Germinal center (tissue), 1 donor: ENCODE measurements around the gene DBNL.

Source experiments
- DNase-seq: peaks from one replicate; pipeline ENCODE4 v3.0.0; 2012; ENCODE audit warnings: mixed read lengths, low spot score

The DBNL gene

DNA sequence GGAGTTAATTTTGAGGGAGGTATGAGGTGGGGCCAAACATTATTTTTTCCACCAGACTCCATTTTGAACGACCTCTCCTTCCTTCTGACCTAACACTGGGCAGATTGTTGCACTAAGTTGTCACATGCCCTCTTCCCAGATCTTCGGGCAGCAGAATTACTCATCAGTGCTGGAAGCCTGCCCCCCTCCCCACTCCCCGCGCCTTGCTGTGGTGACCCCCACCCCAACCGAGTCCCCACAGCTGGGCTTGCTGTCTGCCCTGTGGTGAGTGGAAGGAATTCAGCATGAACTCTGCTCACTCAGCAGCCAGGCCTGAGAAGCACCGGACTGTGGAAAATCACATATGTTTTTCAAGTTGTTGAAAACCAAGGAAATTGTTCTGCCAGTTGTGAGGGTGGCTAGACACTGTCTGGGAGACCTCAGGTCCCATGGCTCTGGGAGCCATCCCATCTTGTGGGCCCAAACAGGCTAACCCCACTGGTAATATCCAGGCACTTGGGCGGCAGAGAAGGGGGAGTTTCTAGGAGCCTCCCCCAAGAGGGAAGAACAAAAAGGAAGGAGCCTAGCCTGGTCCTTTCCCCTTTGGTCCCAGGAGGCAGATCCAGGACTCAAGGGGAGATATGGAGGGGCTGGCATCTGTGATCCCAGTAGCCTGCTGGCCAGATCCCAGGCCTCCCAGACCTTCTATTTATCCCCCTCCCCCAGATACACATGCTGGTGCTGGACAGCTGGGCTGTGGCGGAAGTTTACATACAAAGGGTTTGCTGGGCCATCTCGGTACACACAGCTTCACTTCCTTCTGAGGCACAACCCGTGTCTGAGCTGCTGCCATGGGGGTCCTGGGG is 56.2 kb downstream of the DBNL start:
- DNase-seq: no peak

DNA sequence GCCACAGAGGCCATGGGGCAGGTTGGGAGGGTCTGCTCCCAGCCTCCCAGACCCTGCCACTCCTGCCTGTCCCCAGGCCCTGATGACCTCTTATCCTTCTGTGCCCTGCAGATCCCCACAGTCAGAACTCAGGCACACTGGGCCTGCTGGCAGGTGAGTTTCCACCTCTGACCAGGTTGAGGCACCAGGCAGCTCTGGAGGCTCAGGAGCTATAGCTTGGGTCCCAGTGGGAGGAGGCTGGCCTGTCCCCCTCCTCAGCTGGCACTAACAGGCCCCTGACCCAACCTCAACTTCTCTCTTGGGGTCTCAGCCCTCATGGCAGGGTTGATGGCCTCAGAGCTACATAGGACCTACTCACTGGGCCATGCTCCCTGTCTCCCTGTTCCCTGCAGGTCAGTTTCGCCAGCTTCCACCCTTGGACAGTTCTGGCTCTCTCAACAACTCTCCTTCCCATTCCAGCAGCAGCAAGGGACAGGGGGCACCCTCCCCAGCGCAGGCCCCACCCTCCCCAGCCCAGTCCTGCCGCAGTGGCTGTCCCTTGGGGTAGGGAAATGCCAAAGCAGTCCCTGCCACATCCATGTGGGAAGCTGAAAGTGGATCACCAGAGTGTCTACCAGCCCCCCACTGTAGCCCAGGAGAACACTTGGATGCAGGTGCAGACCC is 56.9 kb downstream of the DBNL start:
- DNase-seq: no peak

DNA sequence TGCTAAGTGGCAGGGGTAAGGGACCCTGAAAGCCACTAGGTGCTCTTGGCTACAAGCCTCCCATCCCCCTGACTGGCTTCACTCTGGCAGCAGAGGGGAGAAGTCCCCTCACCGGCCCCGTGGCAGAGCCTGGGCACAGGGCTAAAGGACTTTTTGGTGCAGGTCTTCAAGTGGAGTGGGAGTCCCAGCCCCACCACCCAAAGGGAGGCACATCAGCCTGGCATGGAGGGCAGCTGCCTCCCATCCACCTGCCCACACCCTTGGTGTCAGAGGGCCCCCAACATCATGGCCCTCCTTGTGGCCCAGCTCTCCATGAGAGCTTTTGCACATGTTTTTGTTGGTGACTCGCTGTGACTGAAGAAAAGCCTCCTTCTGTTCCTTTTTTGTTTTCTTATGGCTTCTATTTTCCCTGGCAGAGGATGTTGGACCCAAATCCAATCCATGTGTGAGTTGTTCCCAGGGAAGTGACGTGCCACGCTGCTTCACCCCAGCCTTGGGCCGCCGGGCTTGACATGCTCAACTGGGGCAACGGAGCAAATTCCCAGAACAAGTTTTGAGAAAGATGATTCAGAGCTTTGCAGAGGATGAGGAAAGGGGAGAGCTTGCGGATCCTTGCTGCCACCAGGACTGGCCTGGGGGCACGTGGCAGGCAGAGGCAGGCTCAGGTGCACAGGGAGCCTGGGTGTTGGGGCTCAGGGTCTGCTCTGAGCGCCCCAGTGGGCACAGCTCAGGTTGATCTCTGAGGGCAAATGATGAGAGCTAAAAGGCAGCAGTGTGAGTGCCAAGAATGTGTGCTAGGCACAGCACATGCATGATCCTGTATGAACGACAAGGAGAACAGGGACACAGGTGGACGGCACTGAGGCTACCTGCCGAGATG is 57.7 kb downstream of the DBNL start:
- DNase-seq: no peak

DNA sequence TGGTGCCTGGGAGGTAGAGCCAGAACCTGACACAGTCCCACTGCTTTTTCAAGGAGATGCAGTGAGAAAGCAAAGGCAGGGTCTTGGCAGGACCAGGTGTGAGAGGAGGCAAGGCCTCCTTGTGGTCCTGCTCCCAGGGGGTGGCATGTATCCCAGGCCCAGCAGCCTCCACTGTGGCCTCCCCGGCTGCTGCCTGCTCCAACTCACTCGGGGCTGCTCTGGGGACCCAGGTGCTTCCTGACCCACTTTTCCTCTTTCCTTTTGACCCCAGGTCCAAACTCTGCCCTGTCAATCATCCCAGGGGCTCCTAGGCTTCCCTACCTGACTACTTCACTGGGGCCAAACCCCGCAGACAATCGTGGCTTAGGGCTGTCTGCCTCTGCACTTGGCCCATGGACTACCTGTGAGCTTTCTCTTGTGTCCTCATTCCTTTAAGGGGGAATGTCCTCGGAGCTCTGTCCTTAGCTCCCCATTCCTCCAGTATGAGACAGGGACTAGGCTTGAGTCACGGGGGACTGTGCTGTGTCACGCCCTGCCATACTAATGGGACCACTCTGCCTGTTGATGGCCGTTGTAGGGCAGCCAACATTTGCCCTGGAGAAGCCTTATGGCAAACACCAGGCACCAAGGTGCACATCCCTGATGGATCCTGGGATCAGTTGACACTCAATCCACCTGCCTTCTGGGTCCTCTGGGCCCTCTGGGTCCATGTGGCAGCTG is 58.5 kb downstream of the DBNL start:
- no peak for DNase-seq

DNA sequence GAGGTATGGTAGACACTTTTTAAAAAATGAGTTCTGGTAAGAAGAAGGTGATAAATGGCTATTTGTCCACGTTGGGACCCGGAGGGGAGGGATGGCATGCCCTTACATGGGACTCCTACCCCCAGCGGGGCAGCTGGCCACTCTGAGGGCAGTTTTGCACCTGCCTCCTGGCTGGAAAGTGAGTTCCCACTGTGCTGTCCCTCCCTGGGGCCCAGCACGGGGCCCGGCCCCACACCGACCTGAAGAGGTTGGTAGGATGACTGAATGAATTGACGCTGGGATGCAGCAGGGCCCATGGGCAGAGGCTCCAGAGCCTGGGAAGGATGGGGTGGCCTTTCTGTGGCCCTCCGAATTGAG is 59.0 kb downstream of the DBNL start:
- DNase-seq: no peak

DNA sequence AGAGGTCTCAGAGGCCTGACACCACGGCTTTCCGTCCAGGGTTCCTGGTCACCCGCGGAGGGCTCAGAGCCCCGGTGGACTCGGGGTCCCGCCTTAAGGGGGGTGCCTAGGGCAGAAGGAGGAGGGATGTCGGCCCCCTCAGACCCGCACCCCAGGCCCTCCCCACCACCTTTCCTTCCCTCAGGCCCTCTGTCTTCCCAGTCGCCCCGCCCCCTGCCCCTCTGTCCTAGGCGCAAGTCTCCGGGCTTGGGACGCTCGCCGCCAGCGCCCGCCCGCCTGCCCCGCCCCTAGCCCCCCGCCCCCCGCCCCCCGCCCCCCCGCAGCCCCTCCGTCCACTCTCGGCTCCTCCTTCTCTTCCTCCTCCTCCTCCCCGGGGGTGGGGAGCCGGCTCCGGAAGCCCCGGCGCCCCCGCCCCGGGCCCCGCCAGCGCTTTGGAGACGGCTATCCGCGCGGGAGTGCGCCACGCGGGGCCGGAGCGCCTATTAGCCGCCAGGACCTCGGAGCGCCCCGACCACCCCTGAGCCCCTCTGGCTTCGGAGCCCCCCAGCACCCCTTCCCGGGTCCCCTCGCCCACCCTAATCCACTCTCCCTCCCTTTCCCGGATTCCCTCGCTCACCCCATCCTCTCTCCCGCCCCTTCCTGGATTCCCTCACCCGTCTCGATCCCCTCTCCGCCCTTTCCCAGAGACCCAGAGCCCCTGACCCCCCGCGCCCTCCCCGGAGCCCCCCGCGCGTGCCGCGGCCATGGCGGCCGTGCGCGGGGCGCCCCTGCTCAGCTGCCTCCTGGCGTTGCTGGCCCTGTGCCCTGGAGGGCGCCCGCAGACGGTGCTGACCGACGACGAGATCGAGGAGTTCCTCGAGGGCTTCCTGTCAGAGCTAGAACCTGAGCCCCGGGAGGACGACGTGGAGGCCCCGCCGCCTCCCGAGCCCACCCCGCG is 59.7 kb downstream of the DBNL start, which contains the start of gene AEBP1:
Gene AEBP1, plus strand, starts transcription at position 423 of the 937 bp plus-strand sequence. Its CDS starts 321 bp downstream, at position 744.
- DNase-seq: peak; percentile 42

DNA sequence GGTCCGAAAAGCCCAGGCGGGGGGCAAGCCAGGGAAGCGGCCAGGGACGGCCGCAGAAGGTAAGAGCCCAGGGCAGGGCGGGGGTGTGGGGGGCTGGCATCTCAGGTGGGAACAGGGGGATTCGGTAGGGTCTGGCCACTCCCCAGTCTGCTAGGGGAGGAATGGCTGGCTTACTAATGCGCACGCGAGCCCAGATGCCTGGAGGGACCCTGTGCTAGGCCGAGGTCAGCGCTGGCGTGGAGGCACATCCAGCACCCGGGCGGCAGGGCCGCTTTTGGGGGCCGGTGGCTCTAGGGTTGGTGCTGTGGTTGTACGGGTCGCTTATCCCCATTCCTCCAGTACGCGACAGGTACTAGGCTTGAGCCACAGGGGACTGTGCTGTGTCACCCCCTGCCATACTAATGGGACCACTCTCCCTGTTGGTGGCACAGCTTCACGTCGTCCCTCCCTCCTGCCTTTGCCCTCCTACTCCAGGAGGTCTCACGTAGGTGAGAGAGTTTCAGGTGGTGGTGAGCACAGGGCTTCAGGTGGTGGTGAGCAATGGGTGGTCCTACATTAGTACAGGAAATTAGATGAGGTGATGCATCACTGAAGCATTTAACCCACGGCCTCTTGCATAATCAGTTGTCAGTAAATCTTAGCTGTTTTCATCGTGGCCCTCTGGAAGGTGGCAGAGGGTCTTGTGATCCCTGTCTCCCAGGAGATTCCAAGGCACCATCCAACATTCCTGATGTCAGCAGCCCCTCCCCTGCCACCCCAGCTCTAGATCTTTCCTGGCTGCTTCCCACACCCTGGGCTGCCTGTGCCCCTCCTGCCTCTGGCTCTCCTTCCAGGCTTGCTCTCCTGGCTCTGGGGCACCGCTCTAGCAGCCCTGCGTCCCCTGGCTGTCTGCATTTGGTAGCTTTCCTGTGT is 60.6 kb downstream of the DBNL start:
- DNase-seq: peak; percentile 26

DNA sequence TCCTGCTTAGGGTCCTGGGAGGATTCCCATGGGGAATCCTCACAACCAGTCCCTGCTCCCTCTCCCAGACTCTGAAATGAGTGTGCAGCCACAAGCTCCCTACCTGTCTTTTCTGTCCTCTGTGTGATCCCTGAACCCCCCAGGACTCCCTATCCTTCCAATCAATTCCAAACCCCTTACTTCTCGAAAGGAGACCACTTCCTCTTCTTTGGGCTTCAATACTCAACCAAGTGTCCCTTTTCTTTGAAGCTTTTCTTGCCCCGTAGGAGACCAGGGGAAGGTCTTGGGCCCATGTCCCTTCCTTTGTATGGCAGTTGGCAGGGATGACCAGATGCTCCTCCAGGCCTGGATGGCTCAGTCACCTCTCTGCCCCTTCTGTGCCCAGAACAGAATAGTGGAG is 61.3 kb downstream of the DBNL start:
- DNase-seq: no peak

DNA sequence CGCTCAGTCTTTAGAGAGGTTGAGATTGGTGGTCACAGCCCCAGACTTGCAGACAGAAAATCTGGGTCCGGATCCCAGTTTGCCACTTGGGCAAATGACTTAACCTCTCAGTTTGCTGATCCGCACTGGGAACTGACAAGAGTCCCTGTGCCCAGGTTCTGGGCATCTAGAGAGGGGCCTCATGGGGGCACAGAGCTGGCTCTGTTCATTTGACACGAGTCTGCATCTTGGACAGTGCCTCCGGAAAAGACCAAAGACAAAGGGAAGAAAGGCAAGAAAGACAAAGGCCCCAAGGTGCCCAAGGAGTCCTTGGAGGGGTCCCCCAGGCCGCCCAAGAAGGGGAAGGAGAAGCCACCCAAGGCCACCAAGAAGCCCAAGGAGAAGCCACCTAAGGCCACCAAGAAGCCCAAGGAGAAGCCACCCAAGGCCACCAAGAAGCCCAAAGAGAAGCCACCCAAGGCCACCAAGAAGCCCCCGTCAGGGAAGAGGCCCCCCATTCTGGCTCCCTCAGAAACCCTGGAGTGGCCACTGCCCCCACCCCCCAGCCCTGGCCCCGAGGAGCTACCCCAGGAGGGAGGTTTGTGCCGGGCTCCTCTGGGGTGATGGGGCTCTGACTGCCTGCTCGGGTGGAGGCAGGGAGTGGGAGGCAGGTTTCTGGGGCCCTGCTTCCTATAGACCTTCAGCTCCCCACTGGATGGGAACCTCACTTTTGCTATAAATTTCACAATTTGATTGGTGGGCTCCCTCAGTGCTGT is 62.0 kb downstream of the DBNL start:
- no peak for DNase-seq

DNA sequence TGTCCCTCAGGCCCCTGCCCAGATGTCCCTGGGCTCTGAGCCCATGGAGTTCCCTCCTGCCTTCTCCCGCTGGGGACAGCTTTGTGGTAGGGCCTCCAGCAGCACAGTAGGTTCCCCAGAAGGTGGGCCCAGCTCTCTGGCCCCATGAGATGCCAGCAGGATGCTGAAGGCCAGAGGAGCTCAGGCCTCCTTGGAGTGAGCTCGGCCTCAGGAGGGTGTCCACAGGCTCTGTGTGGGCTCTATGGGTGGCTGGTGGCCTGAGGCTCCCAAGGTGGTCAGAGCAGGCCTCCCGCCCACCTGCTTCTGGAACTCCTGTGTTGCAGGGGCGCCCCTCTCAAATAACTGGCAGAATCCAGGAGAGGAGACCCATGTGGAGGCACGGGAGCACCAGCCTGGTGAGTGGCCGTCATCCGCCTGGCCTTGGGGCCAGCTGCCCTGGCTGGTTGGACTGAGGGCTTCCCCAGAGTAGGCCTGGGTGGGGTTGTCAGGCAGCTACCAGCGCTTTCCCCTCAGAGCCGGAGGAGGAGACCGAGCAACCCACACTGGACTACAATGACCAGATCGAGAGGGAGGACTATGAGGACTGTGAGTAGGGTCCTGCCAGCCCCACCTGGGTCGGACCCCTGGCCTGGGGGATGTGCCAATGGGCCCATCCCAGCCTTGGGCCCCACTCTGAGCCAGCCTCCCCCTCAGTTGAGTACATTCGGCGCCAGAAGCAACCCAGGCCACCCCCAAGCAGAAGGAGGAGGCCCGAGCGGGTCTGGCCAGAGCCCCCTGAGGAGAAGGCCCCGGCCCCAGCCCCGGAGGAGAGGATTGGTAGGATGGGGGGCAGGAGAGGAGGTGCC is 62.8 kb downstream of the DBNL start:
- DNase-seq: no peak

DNA sequence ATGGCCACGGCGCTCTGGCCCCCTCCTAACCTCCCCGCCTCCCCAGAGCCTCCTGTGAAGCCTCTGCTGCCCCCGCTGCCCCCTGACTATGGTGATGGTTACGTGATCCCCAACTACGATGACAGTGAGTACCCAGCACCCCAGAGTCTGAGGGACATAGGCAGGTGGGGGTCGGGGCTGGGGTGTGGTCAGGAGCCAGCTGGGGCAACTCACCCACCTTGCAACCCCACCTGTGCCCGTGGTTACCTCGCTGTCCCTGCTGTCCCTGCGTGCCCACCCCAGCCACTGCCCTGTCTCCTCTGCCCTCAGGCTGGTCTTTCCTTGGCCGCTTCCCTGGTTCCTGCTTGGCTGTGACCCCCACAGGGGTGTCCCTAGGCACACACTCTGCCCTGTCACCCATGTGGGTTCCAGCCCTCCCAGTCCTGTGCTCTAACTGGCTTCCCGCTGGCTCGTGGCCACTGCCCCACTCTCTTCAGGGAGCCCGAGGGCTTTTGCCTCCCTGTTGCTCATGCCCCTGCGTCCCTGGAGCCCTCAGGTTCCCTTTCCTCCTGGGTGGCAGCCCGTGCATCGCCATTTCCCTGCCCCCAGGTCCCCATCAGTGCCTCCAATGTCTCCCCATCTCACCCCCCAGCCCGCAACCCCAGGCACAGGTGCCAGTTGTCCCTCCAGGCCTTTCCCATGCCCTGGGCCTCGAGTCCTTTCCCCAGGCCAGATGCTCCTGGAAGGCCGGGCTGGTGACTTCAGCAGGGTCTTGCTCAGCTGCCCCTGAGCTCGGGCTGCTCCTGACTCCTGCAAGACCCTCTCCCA is 63.7 kb downstream of the DBNL start:
- no peak for DNase-seq

DNA sequence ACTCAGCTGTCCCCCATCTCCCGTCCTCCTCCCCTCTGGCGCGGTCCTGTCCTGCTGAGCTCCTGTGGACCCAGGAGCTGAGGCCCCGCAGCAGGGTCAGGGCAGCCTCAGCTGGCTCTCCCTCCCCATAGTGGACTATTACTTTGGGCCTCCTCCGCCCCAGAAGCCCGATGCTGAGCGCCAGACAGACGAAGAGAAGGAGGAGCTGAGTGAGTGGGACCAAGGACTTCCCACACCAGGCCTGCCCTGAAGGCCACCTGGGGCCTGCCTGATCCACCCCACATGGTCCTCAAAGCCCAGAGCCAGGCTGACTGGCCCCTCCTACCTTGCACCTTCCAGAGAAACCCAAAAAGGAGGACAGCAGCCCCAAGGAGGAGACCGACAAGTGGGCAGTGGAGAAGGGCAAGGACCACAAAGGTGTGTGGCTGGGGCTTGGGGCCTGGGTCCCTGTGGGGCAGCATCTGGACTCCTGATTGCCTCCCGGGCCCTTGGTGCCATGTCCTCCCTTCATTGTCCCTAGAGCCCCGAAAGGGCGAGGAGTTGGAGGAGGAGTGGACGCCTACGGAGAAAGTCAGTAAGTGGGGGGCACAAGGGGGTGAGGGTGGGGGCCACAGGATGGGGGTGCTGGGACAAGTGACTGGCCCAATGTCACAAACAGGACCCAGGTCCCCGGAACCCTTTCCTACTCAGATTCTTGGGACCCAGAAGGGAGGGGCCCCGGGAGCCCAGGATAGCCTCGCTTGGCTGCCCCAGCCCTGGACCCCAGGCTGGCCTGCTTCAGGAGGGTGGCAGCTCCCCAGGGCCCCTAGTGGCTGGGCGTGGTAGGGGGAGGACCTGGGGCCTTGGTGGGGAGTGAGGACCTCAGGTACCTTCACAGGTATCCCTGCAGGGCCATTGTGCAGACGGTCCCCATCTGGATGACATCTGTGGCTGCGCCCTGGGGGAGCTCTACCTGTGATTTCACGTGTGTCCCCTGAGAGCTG is 64.6 kb downstream of the DBNL start:
- no peak for DNase-seq

DNA sequence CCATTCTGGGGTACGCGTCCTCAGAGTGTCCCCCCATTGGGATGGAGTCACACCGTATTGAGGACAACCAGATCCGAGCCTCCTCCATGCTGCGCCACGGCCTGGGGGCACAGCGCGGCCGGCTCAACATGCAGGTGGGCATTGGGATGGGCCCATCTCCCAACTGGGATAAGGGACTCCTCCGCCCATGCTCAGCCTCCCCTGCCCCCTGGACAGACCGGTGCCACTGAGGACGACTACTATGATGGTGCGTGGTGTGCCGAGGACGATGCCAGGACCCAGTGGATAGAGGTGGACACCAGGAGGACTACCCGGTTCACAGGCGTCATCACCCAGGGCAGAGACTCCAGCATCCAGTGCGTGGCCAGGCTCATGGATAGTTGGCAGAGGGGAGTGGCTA is 65.5 kb downstream of the DBNL start:
- DNase-seq: no peak

DNA sequence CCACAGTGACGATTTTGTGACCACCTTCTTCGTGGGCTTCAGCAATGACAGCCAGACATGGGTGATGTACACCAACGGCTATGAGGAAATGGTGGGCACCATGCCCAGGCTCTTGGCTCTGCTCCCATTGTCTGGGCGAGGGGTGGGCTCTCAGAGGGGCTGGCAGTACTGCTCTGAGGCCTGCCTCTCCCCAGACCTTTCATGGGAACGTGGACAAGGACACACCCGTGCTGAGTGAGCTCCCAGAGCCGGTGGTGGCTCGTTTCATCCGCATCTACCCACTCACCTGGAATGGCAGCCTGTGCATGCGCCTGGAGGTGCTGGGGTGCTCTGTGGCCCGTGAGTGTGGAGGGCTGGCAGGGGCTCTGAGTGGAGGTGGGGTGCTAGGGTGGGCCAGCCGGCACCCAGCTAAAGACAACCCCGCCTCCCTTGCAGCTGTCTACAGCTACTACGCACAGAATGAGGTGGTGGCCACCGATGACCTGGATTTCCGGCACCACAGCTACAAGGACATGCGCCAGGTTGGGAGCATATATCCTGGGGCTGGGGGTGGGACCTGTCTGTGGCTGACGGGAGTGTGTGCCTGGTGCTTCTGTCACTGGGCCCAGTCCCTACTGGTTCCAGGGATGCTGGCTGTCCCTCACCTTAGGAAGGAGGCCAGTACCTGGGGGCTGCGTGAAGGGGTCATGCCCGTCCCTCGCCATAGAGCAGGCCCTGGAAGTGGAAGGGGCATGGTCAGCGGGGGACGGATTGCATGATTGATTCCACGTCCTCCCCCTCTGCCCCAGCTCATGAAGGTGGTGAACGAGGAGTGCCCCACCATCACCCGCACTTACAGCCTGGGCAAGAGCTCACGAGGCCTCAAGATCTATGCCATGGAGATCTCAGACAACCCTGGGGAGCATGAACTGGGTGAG is 66.5 kb downstream of the DBNL start:
- no peak for DNase-seq
